Neural progenitor cell (in vitro differentiated cells): ENCODE data around the gene ZMPSTE24. TPM values are rescaled to one million over a fixed set of nuclear protein-coding genes. Genes with fewer than 3 reads are reported as not detected.

Experiments used
- DNase-seq: peaks from one replicate; pipeline ENCODE4 v3.0.0-alpha.2; 2016; ENCODE audit warnings: low spot score
- H2AFZ ChIP-seq: fragments of 200-600 bp; sonication (generic); replicated peaks from 2 replicates; pipeline ENCODE4 v1.6.1; 2016; ENCODE audit warnings: antibody characterized with exemption
- H3F3A ChIP-seq: fragments of 200-600 bp; sonication (generic); 2 replicates; pipeline ENCODE4 v1.6.1; 2016; ENCODE audit warnings: antibody characterized with exemption, low read depth
- H3K27ac ChIP-seq: fragments of 200-600 bp; sonication (generic); 2 replicates; pipeline ENCODE4 v1.5.1; 2016; ENCODE audit warnings: mild to moderate bottlenecking
- H3K27me3 ChIP-seq: fragments of 200-600 bp; sonication (generic); 2 replicates; pipeline ENCODE4 v1.6.1; 2016; ENCODE audit warnings: mild to moderate bottlenecking, moderate library complexity
- H3K36me3 ChIP-seq: fragments of 200-600 bp; sonication (generic); 2 replicates; pipeline ENCODE4 v1.5.1; 2016
- H3K4me1 ChIP-seq: fragments of 200-600 bp; sonication (generic); 2 replicates; pipeline ENCODE4 v1.6.1; 2016; ENCODE audit warnings: mixed run types
- H3K4me2 ChIP-seq: fragments of 200-600 bp; sonication (generic); 2 replicates; pipeline ENCODE4 v1.6.1; 2016
- H3K4me3 ChIP-seq: fragments of 200-600 bp; sonication (generic); 2 replicates; pipeline ENCODE4 v1.5.1; 2016
- H3K79me2 ChIP-seq: fragments of 200-600 bp; sonication (generic); 2 replicates; pipeline ENCODE4 v1.6.1; 2016; ENCODE audit warnings: low read depth
- H3K9ac ChIP-seq: fragments of 200-600 bp; sonication (generic); 2 replicates; pipeline ENCODE4 v1.6.1; 2016
- H3K9me3 ChIP-seq: fragments of 200-600 bp; sonication (generic); 2 replicates; pipeline ENCODE4 v1.5.1; 2016; ENCODE audit warnings: low read depth
- H4K20me1 ChIP-seq: fragments of 200-600 bp; sonication (generic); 2 replicates; pipeline ENCODE4 v1.6.1; 2016; ENCODE audit warnings: low read depth
- H3K27ac Mint-ChIP-seq: 3 replicates; pipeline ENCODE4 v1.8.0; 2021; ENCODE audit warnings: mixed read lengths
- H3K27me3 Mint-ChIP-seq: 2 replicates; pipeline ENCODE4 v1.8.0; 2022; ENCODE audit warnings: low read depth, mild to moderate bottlenecking, inconsistent platforms, moderate library complexity, mixed read lengths; ENCODE audit not compliant: insufficient read depth
- H3K36me3 Mint-ChIP-seq: 3 replicates; pipeline ENCODE4 v1.8.0; 2021; ENCODE audit warnings: mixed read lengths
- H3K4me1 Mint-ChIP-seq: 3 replicates; pipeline ENCODE4 v1.8.0; 2021; ENCODE audit warnings: mixed read lengths
- H3K4me3 Mint-ChIP-seq: 3 replicates; pipeline ENCODE4 v1.8.0; 2021; ENCODE audit warnings: mild to moderate bottlenecking, moderate library complexity, mixed read lengths
- H3K9me3 Mint-ChIP-seq: 3 replicates; pipeline ENCODE4 v1.8.0; 2020; ENCODE audit warnings: mixed read lengths
- CTCF ChIP-seq: fragments of 200-600 bp; sonication (generic); IDR thresholded peaks from 2 replicates; pipeline ENCODE4 v1.5.1; 2017; ENCODE audit warnings: antibody characterized with exemption, mild to moderate bottlenecking
- EZH2 ChIP-seq: fragments of 200-600 bp; sonication (generic); IDR thresholded peaks from 2 replicates; pipeline ENCODE4 v1.6.1; 2017; ENCODE audit warnings: antibody characterized with exemption, mild to moderate bottlenecking, moderate library complexity
- EZH2phosphoT487 ChIP-seq: fragments of 200-600 bp; sonication (generic); IDR thresholded peaks from 2 replicates; pipeline ENCODE4 v1.6.1; 2017; ENCODE audit warnings: antibody characterized with exemption
- total RNA-seq: library from RNA; depleted of rRNA; stranded (reverse); fragments of >200 nt; gene quantifications from 2 replicates; pipeline ENCODE4 v1.2.3, GENCODE V29; 2015; ENCODE audit warnings: low replicate concordance

ZMPSTE24 gene
- total RNA-seq, 1 donor from 2014 or later = 38.0 TPM

- Histone ChIP-seq H3F3A (peaks cover 15% of the 10 kb centered on the region), H3K4me2 (peak overlapping the region; percentile 81), H3K4me1 (peaks cover 4% of the 10 kb centered on the region), H2AFZ (peak overlapping the region; percentile 96), H3K79me2 (peaks cover 50% of the 10 kb centered on the region), H3K36me3 (peaks cover 5% of the 10 kb centered on the region), H3K27me3 (no peaks in the 10 kb centered on the region), H3K27ac (peak overlapping the region; percentile 96), H3K4me3 (peak overlapping the region; percentile 69), H4K20me1 (no peaks in the 10 kb centered on the region), H3K9me3 (no peaks in the 10 kb centered on the region), H3K9ac (peak overlapping the region; percentile 96)
- H3K4me1 Mint-ChIP-seq = peaks cover 14% of the 10 kb centered on the region
- DNase-seq = no peak
- H3K4me3 Mint-ChIP-seq = peak overlapping the region; percentile 94
- H3K9me3 Mint-ChIP-seq = no peaks in the 10 kb centered on the region
- peaks cover 6% of the 10 kb centered on the region for H3K36me3 Mint-ChIP-seq
- TF ChIP-seq EZH2 = no peak
- TF ChIP-seq CTCF = no peak
- peaks cover 2% of the 10 kb centered on the region for H3K27me3 Mint-ChIP-seq
- peak overlapping the region; percentile 98 for H3K27ac Mint-ChIP-seq
These were observed 736 bp upstream of the ZMPSTE24 start for GRCh38 chr1:40257313-40257687.

DNA sequence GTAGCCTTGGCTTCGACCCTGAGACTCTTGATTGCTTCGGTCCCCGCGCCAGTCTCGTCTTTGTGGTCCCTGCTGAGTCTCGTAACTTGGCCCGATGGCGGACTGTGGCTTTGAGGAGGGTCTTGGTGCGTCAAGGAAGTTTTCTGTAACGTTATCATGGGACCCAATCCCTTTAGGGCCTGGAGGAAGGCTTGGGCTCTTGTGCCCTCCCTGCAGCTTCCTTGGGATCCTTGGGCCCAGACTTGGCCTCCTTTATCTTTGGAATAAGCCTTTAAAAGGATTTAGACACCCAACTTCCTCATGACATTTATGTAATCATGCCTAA is 371 bp downstream of the ZMPSTE24 start:
- Histone ChIP-seq H3K4me3 (peak overlapping the region; percentile 69), H3K27ac (peak overlapping the region; percentile 74), H3K27me3 (no peaks in the 10 kb centered on the region), H3K9ac (peak overlapping the region; percentile 92), H3K9me3 (no peaks in the 10 kb centered on the region), H3K79me2 (peaks cover 55% of the 10 kb centered on the region), H3K4me1 (peaks cover 4% of the 10 kb centered on the region), H3K36me3 (peaks cover 5% of the 10 kb centered on the region), H3K4me2 (peak overlapping the region; percentile 93), H4K20me1 (no peaks in the 10 kb centered on the region), H3F3A (peaks cover 15% of the 10 kb centered on the region), H2AFZ (peak overlapping the region; percentile 91)
- H3K36me3 Mint-ChIP-seq = peaks cover 8% of the 10 kb centered on the region
- peaks cover 2% of the 10 kb centered on the region for H3K27me3 Mint-ChIP-seq
- no peaks in the 10 kb centered on the region for H3K9me3 Mint-ChIP-seq
- H3K4me3 Mint-ChIP-seq = peak overlapping the region; percentile 94
- H3K4me1 Mint-ChIP-seq = peaks cover 14% of the 10 kb centered on the region
- peak overlapping the region; percentile 98 for H3K27ac Mint-ChIP-seq
- peak; percentile 52 for DNase-seq
- TF ChIP-seq EZH2phosphoT487 (no peak), CTCF (no peak), EZH2 (no peak)

DNA sequence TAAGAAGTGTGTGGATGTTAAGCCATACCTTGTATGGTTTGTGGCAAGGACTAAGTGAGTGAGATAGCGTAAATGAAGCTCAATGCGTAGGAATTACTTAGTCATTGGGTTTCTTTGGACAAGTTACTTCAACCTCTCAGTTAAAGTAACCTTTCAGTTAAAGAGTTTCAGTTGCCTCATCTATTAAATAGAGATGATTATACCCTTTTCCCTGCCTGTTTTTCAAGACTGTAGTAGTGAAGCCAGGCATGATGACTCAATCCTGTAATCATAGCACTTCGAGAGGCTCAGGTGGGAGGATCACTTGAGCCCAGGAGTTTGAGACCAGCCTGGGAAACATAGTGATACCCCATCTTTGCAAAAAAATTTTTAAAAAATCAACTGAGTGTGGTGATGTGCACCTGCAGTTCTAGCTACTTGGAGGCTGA is 6.3 kb downstream of the ZMPSTE24 start:
- H4K20me1 ChIP-seq = no peaks in the 10 kb centered on the region
- H3K9me3 Mint-ChIP-seq = no peaks in the 10 kb centered on the region
- H3K4me2 ChIP-seq = no peak overlapping the region
- no peak overlapping the region for H3K27ac ChIP-seq
- H3K9ac ChIP-seq = no peak overlapping the region
- H3K27me3 ChIP-seq = no peaks in the 10 kb centered on the region
- DNase-seq = no peak
- H2AFZ ChIP-seq = no peak overlapping the region
- no peak overlapping the region for H3K4me3 Mint-ChIP-seq
- H3K36me3 ChIP-seq = peaks cover 10% of the 10 kb centered on the region
- H3K79me2 ChIP-seq = peaks cover 42% of the 10 kb centered on the region
- no peaks in the 10 kb centered on the region for H3K27me3 Mint-ChIP-seq
- TF ChIP-seq CTCF (no peak), EZH2 (no peak), EZH2phosphoT487 (no peak)
- peaks cover 8% of the 10 kb centered on the region for H3K36me3 Mint-ChIP-seq
- no peak overlapping the region for H3K4me3 ChIP-seq
- no peak overlapping the region for H3K27ac Mint-ChIP-seq
- no peaks in the 10 kb centered on the region for H3F3A ChIP-seq
- H3K4me1 ChIP-seq = no peaks in the 10 kb centered on the region
- no peaks in the 10 kb centered on the region for H3K9me3 ChIP-seq
- H3K4me1 Mint-ChIP-seq = peaks cover 5% of the 10 kb centered on the region

- H3K36me3 Mint-ChIP-seq = peaks cover 9% of the 10 kb centered on the region
- H3K36me3 ChIP-seq = peaks cover 10% of the 10 kb centered on the region
- H3K4me1 Mint-ChIP-seq = no peaks in the 10 kb centered on the region
These were observed 7.3 kb downstream of the ZMPSTE24 start for GRCh38 chr1:40265298-40265697.

More at GRCh38 chr1:40265298-40265697, 7.3 kb downstream of the ZMPSTE24 start:
- Histone ChIP-seq H3K4me2 (no peak overlapping the region), H3K9me3 (no peaks in the 10 kb centered on the region), H3K4me3 (no peak overlapping the region), H3K4me1 (no peaks in the 10 kb centered on the region), H2AFZ (no peak overlapping the region), H3K27me3 (no peaks in the 10 kb centered on the region), H3K79me2 (peaks cover 33% of the 10 kb centered on the region), H3F3A (no peaks in the 10 kb centered on the region), H4K20me1 (no peaks in the 10 kb centered on the region), H3K27ac (no peak overlapping the region), H3K9ac (no peak overlapping the region)
- Mint-ChIP-seq H3K27ac (no peak overlapping the region), H3K4me3 (no peak overlapping the region), H3K27me3 (no peaks in the 10 kb centered on the region), H3K9me3 (no peaks in the 10 kb centered on the region)
- TF ChIP-seq EZH2 = no peak
- no peak for TF ChIP-seq CTCF
- no peak for TF ChIP-seq EZH2phosphoT487
- no peak for DNase-seq
